Hematopoietic multipotent progenitor cell treated with erythropoietin and hydrocortisone succinate and interleukin-3 and kit ligand, for 6 days (in vitro differentiated cells): ENCODE measurements around the gene FYN.

Experiments used
- DNase-seq: peaks from one replicate; pipeline ENCODE4 v3.0.0-alpha.2; 2015

Gene FYN

GRCh38 chr6:111743862-111744692 lies 129.2 kb downstream of the FYN start:
- DNase-seq, result no peak

GRCh38 chr6:111743360-111743759 lies 129.9 kb downstream of the FYN start:
- DNase-seq, result no peak

DNA sequence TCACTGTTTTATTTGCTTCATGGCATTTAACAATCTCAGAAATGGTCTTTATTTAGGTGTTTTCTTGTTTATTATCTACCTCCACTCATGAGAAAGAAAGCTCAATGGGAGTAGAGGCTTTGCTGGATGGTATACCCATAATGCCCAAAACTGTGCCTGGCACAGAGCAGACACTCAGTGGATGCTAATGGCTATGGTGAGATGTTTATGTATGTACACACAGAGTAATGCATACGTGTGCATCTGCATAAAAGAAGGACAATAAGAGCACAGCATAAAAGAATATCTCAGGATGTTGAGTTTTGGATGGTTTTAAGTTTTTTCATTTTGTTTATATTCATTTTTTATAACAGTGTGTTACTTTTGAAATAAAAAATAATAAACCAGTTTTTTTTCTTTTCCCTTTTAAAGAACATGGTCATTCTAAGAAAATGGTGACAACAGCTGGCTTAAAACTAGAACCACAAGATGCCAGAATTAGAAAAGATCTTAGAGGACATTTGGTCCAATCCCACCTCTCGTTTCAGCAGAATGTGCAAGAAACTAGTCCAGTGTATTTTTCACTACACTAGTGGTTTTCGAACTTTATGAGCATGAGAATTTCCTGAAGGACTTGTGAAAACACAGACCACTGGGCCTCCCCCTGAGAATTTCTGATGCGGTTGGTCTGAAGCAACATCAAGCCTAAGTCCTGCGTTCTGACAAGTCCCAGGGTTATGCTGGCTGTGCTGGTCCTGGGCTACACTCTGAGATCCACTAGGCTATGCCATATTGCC lies 131.9 kb downstream of the FYN start:
- no peak for DNase-seq

DNA sequence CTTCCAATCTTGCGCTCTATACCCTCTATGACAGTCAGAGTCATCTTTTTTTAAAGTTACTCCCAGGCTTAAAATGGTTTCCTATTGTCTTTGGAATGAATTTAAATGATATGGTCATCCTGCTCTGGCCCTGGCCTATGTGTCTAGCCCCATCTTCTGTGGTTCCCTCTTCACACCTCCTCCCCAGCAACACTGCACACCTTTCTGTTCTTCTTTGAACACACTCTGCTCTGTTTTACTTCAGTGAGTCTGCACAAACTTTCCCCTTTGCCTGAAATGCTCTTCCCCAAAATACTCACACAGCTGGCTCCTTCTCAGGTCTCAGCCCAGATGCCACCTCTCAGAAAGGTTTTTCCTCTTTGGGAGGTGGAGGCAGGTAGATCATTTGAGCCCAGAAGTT lies 132.7 kb downstream of the FYN start:
- no peak for DNase-seq

DNA sequence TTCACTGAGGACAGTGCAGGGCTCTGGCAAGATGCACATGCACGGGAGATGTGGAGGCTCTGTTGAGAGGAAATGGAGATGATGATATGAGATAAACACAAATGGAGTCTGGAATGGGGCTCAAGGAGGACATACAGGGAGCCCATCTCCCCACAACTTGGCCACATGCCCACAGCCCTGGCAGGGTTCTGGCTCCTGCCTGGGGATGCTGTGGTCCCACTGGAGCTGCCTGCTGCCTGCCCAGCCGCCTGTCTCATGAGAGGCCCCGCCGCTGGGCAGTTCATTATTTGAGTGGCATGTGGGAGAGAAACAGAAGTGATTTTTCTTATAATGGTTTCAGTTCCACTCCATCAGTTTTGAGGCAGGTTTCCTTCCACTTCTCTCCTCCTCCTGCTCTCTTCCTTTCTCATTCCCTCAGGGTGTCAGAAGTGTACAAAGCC lies 134.0 kb downstream of the FYN start:
- no peak for DNase-seq

- DNase-seq, result no peak
Observed at GRCh38 chr6:111738631-111739030, 134.6 kb downstream of the FYN start.

DNA sequence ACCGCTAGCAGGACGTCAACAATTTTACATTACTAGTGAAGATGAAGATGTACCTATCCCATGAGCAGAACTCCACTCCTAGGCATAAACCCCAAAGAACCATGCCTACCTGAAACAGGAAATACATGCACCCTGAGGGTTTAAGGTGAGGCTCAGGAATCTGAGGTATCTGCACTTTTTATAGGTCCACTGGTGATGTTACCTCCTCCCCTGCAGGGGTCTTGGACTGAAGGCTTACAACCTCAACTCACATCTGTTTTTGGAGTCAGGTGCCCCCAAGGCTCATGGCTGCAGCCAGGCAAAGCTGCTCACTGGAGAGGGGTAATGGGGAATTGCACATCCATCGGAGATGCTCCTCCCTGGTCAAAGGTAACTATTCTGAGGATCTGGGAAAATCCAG lies 135.1 kb downstream of the FYN start:
- DNase-seq, result no peak

DNA sequence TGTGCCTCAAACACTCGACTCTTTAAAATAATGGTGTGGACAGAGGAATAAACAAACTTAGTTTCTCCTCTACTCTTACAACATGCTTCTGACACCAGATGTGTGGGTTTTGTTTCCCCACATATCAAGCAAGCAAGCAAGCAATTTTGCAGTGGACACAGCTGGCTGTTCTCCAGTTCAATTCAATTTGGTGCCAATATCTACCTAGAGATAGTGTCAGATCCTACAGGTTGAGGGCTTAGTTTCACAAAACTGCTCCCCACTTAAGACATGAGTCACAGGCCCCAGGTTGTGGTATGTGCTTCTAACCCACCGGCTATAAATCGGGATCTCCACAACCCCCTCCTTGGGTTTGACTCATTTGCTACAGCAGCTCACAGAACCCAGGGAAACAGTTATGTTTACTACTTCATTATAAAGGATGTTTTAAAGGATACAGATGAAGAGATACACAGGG lies 136.2 kb downstream of the FYN start:
- DNase-seq, result no peak

DNA sequence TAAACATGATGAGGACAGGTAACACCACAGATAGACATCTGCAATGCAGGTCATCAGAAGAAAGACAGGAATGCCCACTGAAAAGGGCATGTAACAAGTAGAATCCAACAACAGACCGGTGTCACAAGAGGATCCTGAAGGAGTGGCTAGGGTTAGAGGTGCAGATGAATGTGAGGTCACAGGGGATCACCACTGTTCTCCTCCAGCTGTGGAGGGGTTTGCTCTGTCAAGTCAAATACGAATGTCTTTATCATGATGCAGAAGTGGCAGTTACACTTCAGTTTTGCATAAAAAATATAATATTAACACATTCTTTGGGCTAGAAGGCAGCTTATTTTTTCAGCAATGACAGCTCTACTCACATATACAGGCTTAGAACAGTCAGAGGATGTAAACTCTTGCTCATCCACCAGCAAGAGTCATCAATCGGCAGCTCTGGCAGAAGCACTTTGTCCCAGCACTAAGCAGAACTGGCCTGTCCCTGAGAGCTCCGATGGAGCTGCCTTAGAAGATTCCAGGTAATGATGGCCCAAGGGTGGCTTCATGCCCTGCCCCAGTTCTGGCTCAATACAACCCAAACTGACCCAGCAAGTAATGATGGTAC lies 137.1 kb downstream of the FYN start:
- DNase-seq, result no peak

- DNase-seq, result no peak
Observed at GRCh38 chr6:111734068-111735061, 138.9 kb downstream of the FYN start.

DNA sequence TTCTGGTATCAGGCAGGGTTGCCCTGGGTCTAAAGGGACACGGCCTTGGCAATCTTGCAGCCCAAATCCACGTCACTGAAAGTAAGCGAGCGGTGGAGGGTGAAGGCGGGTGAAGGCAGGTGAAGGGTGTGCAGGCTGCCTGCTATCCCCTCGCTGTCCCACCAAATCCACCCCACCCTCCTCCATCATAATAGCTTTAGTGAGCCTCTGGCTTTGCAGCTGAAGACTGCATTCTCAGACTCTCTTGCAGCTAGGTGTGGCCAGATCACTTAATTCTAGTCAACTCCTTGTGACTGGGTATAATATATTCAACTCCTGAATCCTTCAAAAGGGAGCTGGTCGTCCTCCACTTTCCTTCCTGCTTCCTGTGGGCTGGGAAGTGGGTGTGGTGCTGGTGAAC lies 140.9 kb downstream of the FYN start:
- no peak for DNase-seq

- DNase-seq, result no peak
Observed at GRCh38 chr6:111731456-111732195, 141.6 kb downstream of the FYN start.

DNA sequence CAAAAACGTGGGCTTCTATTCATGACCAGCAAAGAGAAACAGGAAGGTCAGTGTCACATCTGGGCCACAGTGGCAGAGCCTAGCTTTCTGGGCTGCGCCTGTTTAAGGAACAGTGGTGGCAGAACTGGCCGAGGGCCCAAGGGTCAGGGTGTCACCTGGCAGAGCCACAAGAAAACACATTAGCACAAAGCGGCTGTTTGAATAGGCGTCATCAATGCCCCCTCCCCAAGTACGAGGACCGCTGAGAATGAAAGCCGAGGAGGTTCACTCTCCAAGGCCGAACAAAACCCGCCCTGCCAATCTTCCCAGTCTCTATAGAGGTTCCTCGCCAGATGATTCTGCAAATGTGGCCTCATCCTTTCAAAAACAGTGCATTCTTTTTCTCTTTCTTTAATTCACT lies 142.4 kb downstream of the FYN start:
- DNase-seq, result no peak

- peak; percentile 57 for DNase-seq
Observed at GRCh38 chr6:111727802-111728201, 145.4 kb downstream of the FYN start.

DNA sequence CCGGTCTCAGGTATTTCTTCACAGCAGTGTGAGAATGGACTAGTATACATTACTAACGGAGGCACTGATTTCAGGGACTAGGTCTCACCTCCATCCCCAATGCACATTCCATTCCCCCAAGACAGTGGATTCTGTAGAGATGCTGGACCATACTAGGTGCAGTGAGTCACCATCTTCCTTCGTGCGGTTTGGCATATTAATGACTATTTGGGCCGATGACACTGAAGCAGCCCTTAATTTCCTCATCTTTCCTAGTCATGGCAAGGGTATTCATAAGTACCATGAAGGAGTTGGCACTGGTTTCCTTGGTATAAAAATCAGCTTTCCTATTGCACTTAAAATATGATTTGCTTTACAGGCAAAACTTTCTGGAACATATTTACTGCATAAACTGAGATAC lies 146.2 kb downstream of the FYN start:
- no peak for DNase-seq

DNA sequence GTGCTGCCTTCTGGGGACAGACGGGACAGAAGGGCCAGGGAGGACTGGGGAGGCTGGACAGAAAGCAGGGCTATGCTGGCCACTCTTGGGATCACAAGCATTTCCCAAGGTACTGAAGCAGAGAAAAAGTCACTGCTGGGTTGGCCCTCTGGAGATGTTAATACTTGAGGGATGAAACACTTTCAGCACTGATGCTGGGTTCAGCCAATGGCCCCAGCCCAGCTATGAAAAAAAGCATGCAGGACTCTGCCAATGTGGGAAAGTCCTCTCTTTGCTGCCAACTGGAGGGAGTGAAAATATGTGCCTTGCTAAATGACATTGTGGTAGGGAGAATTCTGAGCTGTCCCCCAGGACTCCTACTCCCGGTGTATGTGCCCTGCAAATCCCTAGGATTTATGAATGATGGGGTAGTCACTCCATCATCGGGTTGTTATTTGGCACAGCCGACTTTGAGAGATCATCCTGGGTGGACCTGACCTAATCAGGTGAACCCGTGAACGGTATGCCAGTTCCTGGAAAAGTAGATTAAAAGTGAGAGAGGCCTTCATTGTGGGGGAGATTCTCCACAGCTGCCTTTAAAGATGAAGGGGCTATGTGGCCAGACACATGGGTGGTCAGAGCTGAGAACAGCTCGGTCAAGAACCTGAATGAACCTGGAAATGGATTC lies 147.7 kb downstream of the FYN start:
- DNase-seq, result no peak

- DNase-seq, result peak; percentile 17
Observed at GRCh38 chr6:111724505-111724904, 148.7 kb downstream of the FYN start.

DNA sequence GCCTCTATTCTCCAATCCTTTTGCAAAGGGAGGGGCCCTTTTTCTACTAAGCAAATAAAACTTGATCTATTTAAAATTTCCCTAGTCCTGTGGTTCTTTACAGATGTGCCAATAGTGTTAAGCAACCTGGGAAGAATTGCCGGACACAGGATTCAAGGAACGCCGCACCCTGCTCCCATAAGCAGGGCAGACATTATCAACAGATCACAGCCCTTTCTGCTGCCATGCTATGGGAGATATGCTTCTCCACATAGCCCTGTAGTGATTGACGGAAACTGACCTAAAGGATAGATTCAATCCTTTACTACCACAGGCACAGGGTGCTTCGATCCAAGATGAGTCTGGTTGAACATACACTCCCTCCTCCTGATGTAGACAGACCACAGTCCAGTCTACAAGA lies 149.2 kb downstream of the FYN start:
- DNase-seq, result no peak

- no peak for DNase-seq
Observed at GRCh38 chr6:111723412-111723970, 149.8 kb downstream of the FYN start.

- no peak for DNase-seq
Observed at GRCh38 chr6:111722179-111722731, 151.0 kb downstream of the FYN start.
